Measurements from ENCODE around the gene UBE2K. TPM values are rescaled to one million over a fixed set of nuclear protein-coding genes. Genes with fewer than 3 reads are reported as not detected.
"Not testable (repeated sequence)": the region's sequence is repeated elsewhere in the genome, so short reads cannot be mapped to it uniquely, and the experiment has no call there.

Gene UBE2K
- total and polyA plus RNA-seq, 3 experiments from 2014 or later: 71.1 to 88.3 (median 87.5) TPM

DNA sequence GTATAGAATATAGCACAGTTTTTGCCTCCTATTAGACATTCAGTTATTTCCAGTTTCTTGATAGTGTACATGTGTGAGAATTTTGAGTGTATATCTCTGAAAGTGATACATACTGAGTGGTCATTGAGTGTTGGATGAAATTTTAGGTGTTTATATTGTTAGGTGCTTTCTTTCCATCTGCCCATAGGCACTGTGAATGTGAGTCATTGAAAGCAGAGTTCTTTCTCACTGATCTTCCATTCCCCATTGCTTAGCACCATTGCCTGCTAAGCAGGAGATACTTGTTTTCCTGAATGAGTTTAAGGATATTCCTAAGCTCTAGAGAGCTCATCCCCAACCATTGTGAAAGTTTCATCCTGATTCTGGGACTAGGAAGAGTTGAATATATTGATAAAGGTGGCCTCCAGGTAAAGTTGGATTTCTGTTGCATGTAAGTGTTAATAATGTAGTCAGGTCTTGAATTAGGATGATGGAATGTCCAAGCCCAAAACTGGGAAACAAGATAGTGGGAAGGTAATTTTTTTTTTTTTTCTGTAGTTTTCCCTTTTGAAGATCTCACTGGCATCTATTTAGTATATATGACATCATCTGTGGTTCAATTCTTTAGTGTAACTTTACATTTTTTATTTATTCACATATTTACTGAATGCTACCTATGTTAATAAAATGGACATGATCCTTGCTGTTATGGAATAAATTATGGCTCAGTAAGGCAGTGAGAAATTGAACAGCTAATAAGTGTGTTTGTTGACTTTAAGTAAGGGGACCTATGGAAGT is 22.1 kb downstream of the UBE2K start:
- H3K9me3 Mint-ChIP-seq: no peaks in the 10 kb centered on the region
- DNase-seq: no peak
- H3K27me3 ChIP-seq (ENCODE audit: insufficient read depth, low read length, poor library complexity, severe bottlenecking): no peaks in the 10 kb centered on the region
- POLR2A ChIA-PET: no interaction called here
- CTCF ChIA-PET: no interaction called here
- H3K4me1 ChIP-seq (ENCODE audit: insufficient read depth, low read length): peaks cover 9% of the 10 kb centered on the region
- H3K27ac ChIP-seq (ENCODE audit: low read depth, low read length): no peak overlapping the region
- H3K4me1 Mint-ChIP-seq: peaks cover 48 to 72% (median 66%) of the 10 kb centered on the region in 3 donors
- no peak overlapping the region for H3K4me3 Mint-ChIP-seq
- H3K36me3 ChIP-seq (ENCODE audit: insufficient read depth, low read length): peaks cover 4% of the 10 kb centered on the region
- peaks cover 0 to 27% (median 6%) of the 10 kb centered on the region in 3 donors for H3K36me3 Mint-ChIP-seq
- H3K9me3 ChIP-seq (ENCODE audit: low read length): no peaks in the 10 kb centered on the region
- peak overlapping the region; percentile 1 to 87 (median 56) for H3K27ac Mint-ChIP-seq
- H3K4me3 ChIP-seq (ENCODE audit: low read length): no peak overlapping the region
- no peaks in the 10 kb centered on the region for H3K27me3 Mint-ChIP-seq

DNA sequence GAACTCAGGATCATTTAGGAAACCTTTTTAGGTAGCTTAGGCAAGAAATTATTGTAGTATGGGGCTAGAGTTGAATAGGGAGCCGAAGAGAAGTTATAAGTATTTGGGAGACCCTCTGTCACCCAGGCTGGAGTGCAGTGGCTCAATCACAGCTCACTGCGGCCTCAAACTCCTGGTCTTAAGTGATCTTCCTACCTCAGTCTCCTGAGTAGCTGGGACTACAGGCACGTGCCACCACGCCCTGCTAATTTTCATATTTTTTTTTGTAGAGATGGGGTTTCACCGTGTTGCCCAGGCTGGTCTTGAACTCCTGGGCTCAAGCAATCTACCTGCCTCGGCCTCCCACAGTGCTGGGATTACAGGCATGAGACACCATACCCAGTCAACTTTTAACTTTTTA is 23.3 kb downstream of the UBE2K start:
- H3K36me3 ChIP-seq (ENCODE audit: insufficient read depth, low read length); H3K4me1 ChIP-seq (ENCODE audit: insufficient read depth, low read length); H3K4me3 ChIP-seq (ENCODE audit: low read length); POLR2A ChIA-PET; H3K27me3 ChIP-seq (ENCODE audit: insufficient read depth, low read length, poor library complexity, severe bottlenecking); H3K27ac ChIP-seq (ENCODE audit: low read depth, low read length); H3K9me3 ChIP-seq (ENCODE audit: low read length); DNase-seq; H3K27me3 Mint-ChIP-seq; H3K9me3 Mint-ChIP-seq; CTCF ChIA-PET: not testable (repeated sequence)
- peaks cover 49 to 76% (median 62%) of the 10 kb centered on the region in 3 donors for H3K4me1 Mint-ChIP-seq
- peak overlapping the region in 1 of 7 donors; percentile 19 for H3K4me3 Mint-ChIP-seq
- H3K27ac Mint-ChIP-seq: peak overlapping the region in 5 of 8 donors; percentile 11 to 77 (median 58)
- H3K36me3 Mint-ChIP-seq: peaks cover 0 to 25% (median 4%) of the 10 kb centered on the region in 3 donors

GRCh38 chr4:39721788-39722187 is 23.9 kb downstream of the UBE2K start:
- CTCF ChIA-PET: no interaction called here
- Histone ChIP-seq H3K9me3 (ENCODE audit: low read length) (no peaks in the 10 kb centered on the region), H3K27me3 (ENCODE audit: insufficient read depth, low read length, poor library complexity, severe bottlenecking) (no peaks in the 10 kb centered on the region), H3K4me3 (ENCODE audit: low read length) (no peak overlapping the region), H3K27ac (ENCODE audit: low read depth, low read length) (no peak overlapping the region), H3K36me3 (ENCODE audit: insufficient read depth, low read length) (no peaks in the 10 kb centered on the region), H3K4me1 (ENCODE audit: insufficient read depth, low read length) (peaks cover 9% of the 10 kb centered on the region)
- DNase-seq: no peak
- no peak overlapping the region for H3K4me3 Mint-ChIP-seq
- peaks cover 52 to 76% (median 67%) of the 10 kb centered on the region in 3 donors for H3K4me1 Mint-ChIP-seq
- H3K27ac Mint-ChIP-seq: peak overlapping the region in 1 of 8 donors; percentile 60
- POLR2A ChIA-PET: no interaction called here
- H3K9me3 Mint-ChIP-seq: no peaks in the 10 kb centered on the region
- H3K27me3 Mint-ChIP-seq: peaks cover 0 to 2% of the 10 kb centered on the region in 2 donors
- peaks cover 0 to 29% (median 6%) of the 10 kb centered on the region in 3 donors for H3K36me3 Mint-ChIP-seq

- no peak overlapping the region for H3K4me3 Mint-ChIP-seq
- no peak overlapping the region for H3K4me3 ChIP-seq (ENCODE audit: low read length)
- no peak for DNase-seq
- H3K27me3 Mint-ChIP-seq: peaks cover 0 to 2% of the 10 kb centered on the region in 2 donors
- H3K27me3 ChIP-seq (ENCODE audit: insufficient read depth, low read length, poor library complexity, severe bottlenecking): no peaks in the 10 kb centered on the region
- peaks cover 43 to 72% (median 62%) of the 10 kb centered on the region in 3 donors for H3K4me1 Mint-ChIP-seq
- H3K9me3 ChIP-seq (ENCODE audit: low read length): no peaks in the 10 kb centered on the region
- peak overlapping the region in 6 of 8 donors; percentile 3 to 75 (median 26) for H3K27ac Mint-ChIP-seq
- CTCF ChIA-PET: interaction anchor here (1.5 kb wide), 1 partner anchor 91 kb away, joined by 3 read pairs; no protein-coding TSS in a partner anchor
- POLR2A ChIA-PET: interaction anchor here (0.6 kb wide), 1 partner anchor 13 kb away, joined by 3 read pairs; no protein-coding TSS in a partner anchor
- H3K36me3 Mint-ChIP-seq: peaks cover 0 to 40% (median 2%) of the 10 kb centered on the region in 3 donors
- no peaks in the 10 kb centered on the region for H3K36me3 ChIP-seq (ENCODE audit: insufficient read depth, low read length)
- H3K27ac ChIP-seq (ENCODE audit: low read depth, low read length): no peak overlapping the region
- H3K4me1 ChIP-seq (ENCODE audit: insufficient read depth, low read length): no peaks in the 10 kb centered on the region
- no peaks in the 10 kb centered on the region for H3K9me3 Mint-ChIP-seq
Observed at GRCh38 chr4:39729557-39729956, 31.6 kb downstream of the UBE2K start.

- peaks cover 0 to 2% of the 10 kb centered on the region in 2 donors for H3K27me3 Mint-ChIP-seq
- CTCF ChIA-PET: interaction anchor here (0.6 to 0.9 kb wide), 2 partner anchors 89 to 231 kb away, joined by 3 read pairs; no protein-coding TSS in a partner anchor
- no peak overlapping the region for H3K27ac Mint-ChIP-seq
- H3K36me3 ChIP-seq (ENCODE audit: insufficient read depth, low read length): no peaks in the 10 kb centered on the region
- H3K9me3 ChIP-seq (ENCODE audit: low read length): no peaks in the 10 kb centered on the region
- H3K9me3 Mint-ChIP-seq: no peaks in the 10 kb centered on the region
- H3K36me3 Mint-ChIP-seq: peaks cover 0 to 37% (median 2%) of the 10 kb centered on the region in 3 donors
- no peak for DNase-seq
- no peak overlapping the region for H3K4me3 Mint-ChIP-seq
- no peak overlapping the region for H3K27ac ChIP-seq (ENCODE audit: low read depth, low read length)
- peaks cover 39 to 71% (median 57%) of the 10 kb centered on the region in 3 donors for H3K4me1 Mint-ChIP-seq
- no peaks in the 10 kb centered on the region for H3K27me3 ChIP-seq (ENCODE audit: insufficient read depth, low read length, poor library complexity, severe bottlenecking)
- POLR2A ChIA-PET: no interaction called here
- H3K4me3 ChIP-seq (ENCODE audit: low read length): no peak overlapping the region
- no peaks in the 10 kb centered on the region for H3K4me1 ChIP-seq (ENCODE audit: insufficient read depth, low read length)
Observed at GRCh38 chr4:39730072-39730471, 32.1 kb downstream of the UBE2K start.

GRCh38 chr4:39731908-39732307 is 34.0 kb downstream of the UBE2K start:
- ChIA-PET CTCF (interaction anchor here (1.4 kb wide), 1 partner anchor 21 kb away, joined by 4 read pairs; no protein-coding TSS in a partner anchor), POLR2A (interaction anchor here (0.6 kb wide), 1 partner anchor 23 kb away, joined by 4 read pairs; no protein-coding TSS in a partner anchor)
- Histone ChIP-seq H3K36me3 (ENCODE audit: insufficient read depth, low read length) (no peaks in the 10 kb centered on the region), H3K4me3 (ENCODE audit: low read length) (no peak overlapping the region), H3K27me3 (ENCODE audit: insufficient read depth, low read length, poor library complexity, severe bottlenecking) (no peaks in the 10 kb centered on the region), H3K4me1 (ENCODE audit: insufficient read depth, low read length) (no peaks in the 10 kb centered on the region), H3K9me3 (ENCODE audit: low read length) (no peaks in the 10 kb centered on the region), H3K27ac (ENCODE audit: low read depth, low read length) (no peak overlapping the region)
- Mint-ChIP-seq H3K4me3 (no peak overlapping the region), H3K36me3 (peaks cover 0 to 31% (median 0%) of the 10 kb centered on the region in 3 donors), H3K27me3 (no peaks in the 10 kb centered on the region), H3K27ac (no peak overlapping the region), H3K4me1 (peaks cover 30 to 65% (median 54%) of the 10 kb centered on the region in 3 donors), H3K9me3 (no peaks in the 10 kb centered on the region)
- no peak for DNase-seq

DNA sequence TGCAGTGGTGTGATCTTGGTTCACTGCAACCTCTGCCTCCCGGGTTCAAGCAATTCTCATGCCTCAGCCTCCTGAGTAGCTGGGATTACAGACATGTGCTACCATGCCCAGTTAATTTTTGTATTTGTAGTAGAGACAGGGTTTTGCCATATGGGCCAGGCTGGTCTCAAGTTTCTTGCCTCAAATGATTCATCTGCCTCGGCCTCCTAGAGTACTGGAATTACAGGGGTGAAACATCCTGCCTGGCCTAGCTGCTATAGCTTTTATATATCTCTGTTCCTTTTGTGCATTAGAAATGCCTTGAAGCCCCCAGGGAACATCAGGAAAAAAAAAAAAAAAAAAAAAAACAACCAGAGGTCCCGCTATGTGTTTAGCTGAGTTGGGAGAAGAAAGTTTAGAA is 34.8 kb downstream of the UBE2K start:
- no peaks in the 10 kb centered on the region for H3K9me3 ChIP-seq (ENCODE audit: low read length)
- no peaks in the 10 kb centered on the region for H3K9me3 Mint-ChIP-seq
- H3K4me1 ChIP-seq (ENCODE audit: insufficient read depth, low read length): no peaks in the 10 kb centered on the region
- DNase-seq: no peak
- no peak overlapping the region for H3K4me3 ChIP-seq (ENCODE audit: low read length)
- ChIA-PET CTCF (interaction anchor here (1.4 kb wide), 1 partner anchor 22 kb away, joined by 4 read pairs; no protein-coding TSS in a partner anchor), POLR2A (interaction anchor here (0.6 kb wide), 1 partner anchor 264 kb away, joined by 3 read pairs; no protein-coding TSS in a partner anchor)
- peak overlapping the region in 2 of 8 donors; percentile 61 to 86 for H3K27ac Mint-ChIP-seq
- H3K4me1 Mint-ChIP-seq: peaks cover 27 to 61% (median 54%) of the 10 kb centered on the region in 3 donors
- no peaks in the 10 kb centered on the region for H3K27me3 ChIP-seq (ENCODE audit: insufficient read depth, low read length, poor library complexity, severe bottlenecking)
- no peak overlapping the region for H3K4me3 Mint-ChIP-seq
- H3K27ac ChIP-seq (ENCODE audit: low read depth, low read length): no peak overlapping the region
- H3K36me3 Mint-ChIP-seq: peaks cover 0 to 26% (median 0%) of the 10 kb centered on the region in 3 donors
- no peaks in the 10 kb centered on the region for H3K27me3 Mint-ChIP-seq
- no peaks in the 10 kb centered on the region for H3K36me3 ChIP-seq (ENCODE audit: insufficient read depth, low read length)

DNA sequence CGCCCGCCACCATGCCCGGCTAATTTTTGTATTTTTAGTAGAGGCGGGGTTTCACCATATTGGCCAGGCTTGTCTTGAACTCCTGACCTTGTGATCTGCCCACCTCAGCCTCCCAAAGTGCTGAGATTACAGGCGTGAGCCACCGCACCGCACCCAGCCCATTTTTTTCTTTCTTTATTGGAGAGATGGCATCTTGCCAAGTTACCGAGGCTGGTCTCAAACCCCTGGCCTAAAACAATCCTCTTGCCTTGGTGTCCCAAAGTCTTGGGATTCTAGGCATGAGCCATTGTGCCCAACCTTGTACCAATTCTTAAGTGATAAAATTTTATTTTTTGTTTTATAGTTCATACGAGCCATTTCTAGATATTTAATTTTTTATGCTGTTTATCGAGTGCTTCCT is 41.7 kb downstream of the UBE2K start:
- H3K27ac ChIP-seq (ENCODE audit: low read depth, low read length); H3K36me3 ChIP-seq (ENCODE audit: insufficient read depth, low read length); H3K27me3 Mint-ChIP-seq; H3K9me3 ChIP-seq (ENCODE audit: low read length); H3K27me3 ChIP-seq (ENCODE audit: insufficient read depth, low read length, poor library complexity, severe bottlenecking); POLR2A ChIA-PET; CTCF ChIA-PET; H3K4me3 Mint-ChIP-seq; DNase-seq; H3K9me3 Mint-ChIP-seq; H3K4me3 ChIP-seq (ENCODE audit: low read length); H3K4me1 ChIP-seq (ENCODE audit: insufficient read depth, low read length): not testable (repeated sequence)
- peak overlapping the region in 1 of 8 donors; percentile 54 for H3K27ac Mint-ChIP-seq
- H3K36me3 Mint-ChIP-seq: peaks cover 0 to 20% (median 0%) of the 10 kb centered on the region in 3 donors
- H3K4me1 Mint-ChIP-seq: peaks cover 3 to 19% (median 15%) of the 10 kb centered on the region in 3 donors

Data from CD8-positive, alpha-beta memory T cell (primary cell).